NCI-H2107 treated with DMSO at 0.1 percent for 48 hours (cell line): ENCODE measurements around the gene TNPO3.
"Not testable (repeated sequence)": the region's sequence is repeated elsewhere in the genome, so short reads cannot be mapped to it uniquely, and the experiment has no call there.

Source experiments
- DNase-seq: peaks from one replicate; lab custom pipeline; 2025; ENCODE audit not compliant: unreplicated experiment; lab: John Stamatoyannopoulos, UW

The TNPO3 gene

GRCh38 chr7:129017933-129018538, 36.9 kb downstream of the TNPO3 start:
- no peak for DNase-seq

GRCh38 chr7:129017264-129017663, 37.6 kb downstream of the TNPO3 start:
- DNase-seq, result no peak

DNA sequence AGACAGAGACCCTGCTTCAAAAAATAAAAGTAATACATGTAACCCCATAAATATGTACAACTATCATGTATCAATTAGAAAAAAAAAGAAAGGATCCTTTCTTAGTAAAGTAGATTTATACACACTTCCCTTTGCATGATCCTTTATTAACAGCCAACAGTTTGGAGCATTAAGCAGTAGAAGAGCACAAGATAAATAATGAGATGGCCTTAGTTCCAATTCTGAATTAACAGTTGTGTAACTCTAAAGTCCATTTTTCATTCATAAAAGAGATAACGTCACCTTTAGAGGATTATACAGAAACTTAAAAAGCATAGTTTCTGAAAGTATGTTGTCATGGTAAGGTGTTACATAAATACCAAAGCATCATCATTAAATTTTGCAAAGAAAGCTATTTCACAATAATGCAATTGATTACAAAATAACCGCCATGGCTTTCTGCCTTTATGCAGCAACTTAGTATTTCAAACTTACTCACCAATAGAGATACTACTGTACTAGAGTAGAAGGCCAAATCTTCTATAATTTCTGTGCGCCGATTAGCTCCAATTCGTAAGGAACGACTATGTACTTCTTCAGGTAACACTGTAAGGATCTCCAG, 40.3 kb downstream of the TNPO3 start:
- no peak for DNase-seq

DNA sequence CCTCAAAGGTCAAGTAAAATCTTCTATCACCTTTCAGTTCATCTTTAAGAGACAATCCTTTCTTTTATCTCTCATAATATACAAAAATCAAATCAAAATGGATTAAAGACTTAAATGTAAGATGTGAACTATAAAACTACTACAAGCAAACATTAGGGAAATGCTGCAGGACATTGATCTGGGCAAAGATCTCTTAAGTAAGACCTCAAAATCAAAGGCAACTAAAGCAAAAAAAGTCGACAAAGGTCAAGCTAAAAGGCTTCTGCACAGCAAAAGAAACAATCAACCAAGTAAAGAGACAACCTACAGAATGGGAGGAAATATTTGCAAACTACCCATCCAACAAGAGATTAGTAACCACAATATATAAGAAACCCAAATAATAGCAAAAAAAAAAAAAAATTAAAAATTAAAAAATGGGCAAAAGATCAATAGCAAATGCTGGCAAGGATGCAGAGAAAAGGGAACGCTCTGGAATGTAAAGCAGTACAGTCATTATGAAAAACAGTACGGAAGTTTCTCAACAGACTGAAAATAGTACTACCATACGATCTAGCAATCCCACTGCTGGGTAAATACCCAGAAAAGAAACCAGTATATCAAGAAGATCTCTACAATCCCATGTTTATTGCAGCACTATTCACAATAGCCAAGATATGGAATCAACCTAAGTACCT, 41.7 kb downstream of the TNPO3 start:
- no peak for DNase-seq

GRCh38 chr7:129012641-129013040, 42.3 kb downstream of the TNPO3 start:
- DNase-seq, result no peak

GRCh38 chr7:129010075-129010474, 44.8 kb downstream of the TNPO3 start:
- no peak for DNase-seq

DNA sequence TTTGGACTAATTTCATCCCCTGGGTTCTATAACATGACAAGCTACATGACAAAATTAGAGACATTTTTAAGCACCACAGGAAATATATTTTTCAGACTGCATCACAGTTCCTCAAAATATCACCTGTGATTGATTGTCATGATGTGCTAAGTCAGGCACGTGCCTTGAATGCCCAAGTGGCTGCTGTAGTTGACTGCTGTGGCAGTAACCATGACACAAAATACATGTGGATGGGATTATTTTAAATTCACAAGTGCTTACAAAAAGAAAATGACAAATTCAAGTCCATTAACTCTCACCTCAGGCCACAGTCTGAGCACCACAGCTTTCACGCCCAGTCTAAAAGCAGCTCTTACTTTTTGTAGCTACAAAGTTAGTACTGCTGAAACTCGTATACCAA, 45.5 kb downstream of the TNPO3 start:
- no peak for DNase-seq

GRCh38 chr7:129008645-129009414, 46.1 kb downstream of the TNPO3 start:
- DNase-seq, result no peak

GRCh38 chr7:129007572-129007971, 47.3 kb downstream of the TNPO3 start:
- DNase-seq, result no peak

DNA sequence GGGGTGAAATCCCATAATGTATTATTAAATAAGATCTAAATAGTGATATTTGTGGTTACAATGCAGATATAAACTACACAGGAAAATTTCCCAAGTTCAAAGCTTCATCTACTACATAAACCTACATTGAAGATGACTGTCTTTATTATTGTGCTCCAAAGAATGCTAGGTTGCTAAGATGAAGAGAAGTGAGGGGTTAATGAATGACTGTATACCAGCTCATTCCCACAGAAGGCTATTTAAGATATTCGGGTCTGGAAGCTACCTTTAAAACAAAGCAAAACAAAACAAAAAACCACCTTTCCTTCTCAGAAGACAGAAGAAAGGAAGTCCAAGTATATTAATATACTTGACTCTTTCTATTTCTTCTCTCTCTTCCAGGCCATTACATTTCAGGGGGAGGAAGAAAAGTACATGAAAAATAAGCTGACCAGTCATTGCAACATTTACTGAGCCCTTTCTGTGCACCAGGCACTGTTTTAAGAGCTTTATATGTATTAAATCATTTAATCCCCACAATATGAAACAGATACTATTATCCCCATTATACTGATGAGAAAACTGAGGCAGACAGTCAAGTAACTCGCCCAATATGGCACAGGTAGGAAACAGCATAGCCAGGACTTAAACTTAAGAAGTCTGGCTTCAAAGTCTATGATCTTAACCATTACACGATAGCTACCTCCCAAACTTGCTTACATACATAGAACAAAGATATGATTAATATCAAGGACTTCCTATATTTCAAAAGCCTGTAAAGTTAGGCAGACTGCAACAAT, 48.1 kb downstream of the TNPO3 start:
- DNase-seq, result no peak

DNA sequence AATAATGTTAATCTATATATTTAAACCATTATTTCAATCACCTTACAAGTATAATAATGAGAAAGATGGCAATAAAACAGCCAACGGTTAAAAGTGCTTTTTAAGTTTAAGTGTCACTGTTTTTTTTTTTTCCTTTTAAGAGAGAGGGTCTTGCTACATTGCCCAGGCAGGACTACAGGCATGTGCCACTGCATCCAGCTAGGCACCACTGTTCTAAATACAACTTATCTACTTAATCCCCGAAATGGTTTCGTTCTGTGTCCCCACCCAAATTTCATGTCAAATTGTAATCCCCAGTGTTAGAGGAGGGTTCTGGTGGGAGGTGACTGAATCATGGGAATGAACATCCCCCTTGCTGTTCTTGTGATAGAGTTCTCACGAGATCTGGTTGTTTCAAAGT, 49.7 kb downstream of the TNPO3 start:
- no peak for DNase-seq

DNA sequence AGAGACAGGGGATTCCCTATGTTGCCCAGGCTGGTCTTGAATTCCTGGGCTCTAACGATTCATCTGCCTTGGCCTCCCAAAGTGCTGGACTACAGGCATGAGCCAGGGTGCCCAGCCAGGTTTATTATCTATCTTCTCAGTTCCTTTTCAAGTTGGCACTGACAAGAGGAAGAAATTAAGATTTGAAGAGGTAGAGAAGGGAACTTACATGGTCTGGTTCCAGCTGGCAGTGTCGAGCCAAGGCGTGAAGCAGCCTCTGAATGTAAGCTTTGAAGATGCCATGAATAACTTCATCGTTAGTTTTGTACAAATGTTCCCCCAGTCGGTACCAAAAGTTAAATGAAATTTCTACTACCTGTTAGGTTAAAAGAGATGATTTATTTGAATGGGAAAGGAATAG, 57.7 kb downstream of the TNPO3 start:
- DNase-seq, result no peak

GRCh38 chr7:128994560-128994959, 60.4 kb downstream of the TNPO3 start:
- not testable (repeated sequence) for DNase-seq

DNA sequence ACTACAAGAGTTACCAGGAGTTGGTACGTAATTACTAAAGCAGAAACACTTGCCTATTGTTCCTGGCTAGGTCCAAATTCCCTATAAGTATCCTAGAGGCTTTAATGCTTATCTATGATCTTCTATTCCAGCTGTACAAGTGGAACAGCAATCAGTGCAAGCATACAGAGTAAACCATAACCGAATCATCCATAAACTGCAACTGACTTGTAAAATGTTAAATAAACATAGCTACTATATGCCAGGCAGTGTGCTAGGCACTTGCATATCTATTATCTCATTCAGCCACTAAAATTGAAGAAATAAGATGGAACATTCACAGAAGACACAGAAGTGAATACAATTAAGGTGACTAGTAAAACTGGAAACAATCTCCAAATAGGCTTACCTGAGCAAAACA, 61.5 kb downstream of the TNPO3 start:
- DNase-seq, result no peak

- DNase-seq, result no peak
Observed at GRCh38 chr7:128989961-128990360, 65.0 kb downstream of the TNPO3 start.

- no peak for DNase-seq
Observed at GRCh38 chr7:128988372-128988771, 66.5 kb downstream of the TNPO3 start.

- DNase-seq, result no peak
Observed at GRCh38 chr7:128986609-128987008, 68.3 kb downstream of the TNPO3 start.

GRCh38 chr7:128985660-128986059, 69.3 kb downstream of the TNPO3 start:
- no peak for DNase-seq

DNA sequence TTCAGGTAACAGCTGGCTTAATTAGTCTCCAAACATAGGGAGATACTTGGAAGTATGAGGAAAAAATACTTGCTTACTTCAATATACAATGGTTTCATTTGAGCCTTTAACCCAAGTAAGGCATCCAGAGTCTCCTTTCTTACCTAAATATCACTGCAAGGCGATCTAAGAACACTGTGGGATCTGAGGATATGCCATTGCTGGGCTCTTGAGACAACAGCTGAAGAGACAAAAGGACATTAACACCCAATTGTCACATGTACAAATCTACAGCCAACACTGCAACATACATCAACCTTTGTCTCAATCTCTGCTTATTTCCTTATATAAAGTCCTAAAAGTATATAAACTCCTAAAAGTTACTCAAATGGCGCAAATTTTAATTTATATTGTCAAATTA, 72.8 kb downstream of the TNPO3 start:
- no peak for DNase-seq

DNA sequence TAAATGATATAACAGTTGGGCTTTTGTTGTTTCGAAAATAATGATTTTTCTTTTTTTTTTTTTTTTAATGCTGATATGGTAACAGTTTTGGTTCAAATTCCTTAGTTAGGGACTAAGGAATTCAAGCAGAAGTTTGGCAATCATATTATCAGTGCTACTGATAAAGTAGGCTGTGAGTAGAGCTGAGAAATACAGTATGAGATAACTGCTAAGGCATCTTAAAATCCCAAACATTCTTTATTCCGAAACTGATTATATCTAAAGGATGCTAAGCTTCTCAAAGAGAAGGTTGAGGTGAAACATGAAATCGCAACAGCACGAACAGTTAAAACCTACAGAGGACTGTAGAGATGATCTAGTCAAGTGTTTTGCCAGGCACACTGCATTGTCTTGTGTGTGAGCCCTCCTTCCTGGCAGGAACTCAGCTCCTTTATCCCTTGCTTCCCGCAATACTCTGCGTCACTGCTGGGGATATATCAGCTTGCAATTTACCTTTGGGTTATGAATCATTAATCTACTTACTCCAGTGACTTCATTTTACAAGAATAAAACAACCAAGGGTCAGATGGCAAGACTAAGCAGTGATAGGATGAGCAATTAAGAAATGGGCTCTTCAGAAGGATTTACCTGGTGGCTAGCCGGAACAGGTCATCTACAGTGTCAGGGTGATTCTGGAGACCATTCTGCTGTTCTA, 80.5 kb downstream of the TNPO3 start:
- no peak for DNase-seq

DNA sequence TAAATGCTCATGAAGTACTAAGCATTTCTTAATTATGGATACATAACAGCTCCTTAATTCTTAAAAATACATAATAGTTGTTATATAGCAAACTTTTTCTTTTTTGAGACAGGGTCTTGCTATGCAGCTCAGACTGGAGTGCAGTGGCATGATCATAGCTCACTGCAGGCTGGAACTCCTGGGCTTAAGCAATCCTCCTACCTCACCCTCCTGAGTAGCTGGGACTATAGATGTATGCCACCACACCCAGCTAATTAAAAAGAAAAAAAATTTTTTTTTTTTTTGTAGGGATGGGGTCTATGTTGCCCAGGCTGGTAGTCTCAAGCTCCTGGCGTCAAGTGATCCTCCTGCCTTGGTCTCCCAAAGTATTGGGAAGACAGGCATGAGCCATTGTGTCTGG, 86.3 kb downstream of the TNPO3 start:
- DNase-seq, result no peak
